VCaP (cell line): ENCODE results near the gene IFIT1B.
"Not testable (repeated sequence)": the region's sequence is repeated elsewhere in the genome, so short reads cannot be mapped to it uniquely, and the experiment has no call there.

Experiments used
- H3K27ac ChIP-seq: fragments of 450-650 bp; 2 replicates; pipeline ENCODE4 v1.5.1; 2017
- TF ChIP-seq, protein P1 (sequence below): fragments of 450-650 bp; conservative IDR thresholded peaks from 2 replicates; pipeline ENCODE4 v1.5.1; 2017; ENCODE audit warnings: mild to moderate bottlenecking, moderate library complexity

The IFIT1B gene

DNA sequence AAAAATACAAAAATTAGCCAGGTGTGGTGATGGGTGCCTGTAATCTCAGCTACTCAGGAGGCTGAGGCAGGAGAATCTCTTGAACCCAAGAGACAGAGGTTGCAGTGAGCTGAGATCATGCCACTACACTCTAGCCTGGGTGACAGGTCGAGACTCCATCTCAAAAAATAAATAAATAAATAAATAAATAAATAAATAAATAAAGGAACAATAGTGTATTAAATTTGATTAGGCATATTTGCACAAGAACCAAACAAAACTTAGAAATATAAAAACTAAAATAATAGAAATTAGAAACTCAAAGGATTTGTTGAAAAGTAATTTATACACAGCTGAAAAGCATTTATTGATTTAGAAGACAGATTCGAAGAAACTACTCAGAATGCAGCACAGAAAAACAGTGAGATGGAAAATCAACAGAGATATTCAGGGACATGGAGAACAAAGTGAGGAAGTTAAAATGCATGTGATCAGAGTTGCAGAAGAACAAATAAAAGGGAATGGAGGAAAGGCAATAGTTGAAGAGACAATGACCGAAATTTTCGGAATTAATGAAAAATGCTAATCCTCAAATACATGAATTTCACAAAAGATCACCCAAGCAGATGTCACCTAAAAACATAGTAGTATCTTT, 32.4 kb upstream of the IFIT1B start:
- TF ChIP-seq, protein P1, sequence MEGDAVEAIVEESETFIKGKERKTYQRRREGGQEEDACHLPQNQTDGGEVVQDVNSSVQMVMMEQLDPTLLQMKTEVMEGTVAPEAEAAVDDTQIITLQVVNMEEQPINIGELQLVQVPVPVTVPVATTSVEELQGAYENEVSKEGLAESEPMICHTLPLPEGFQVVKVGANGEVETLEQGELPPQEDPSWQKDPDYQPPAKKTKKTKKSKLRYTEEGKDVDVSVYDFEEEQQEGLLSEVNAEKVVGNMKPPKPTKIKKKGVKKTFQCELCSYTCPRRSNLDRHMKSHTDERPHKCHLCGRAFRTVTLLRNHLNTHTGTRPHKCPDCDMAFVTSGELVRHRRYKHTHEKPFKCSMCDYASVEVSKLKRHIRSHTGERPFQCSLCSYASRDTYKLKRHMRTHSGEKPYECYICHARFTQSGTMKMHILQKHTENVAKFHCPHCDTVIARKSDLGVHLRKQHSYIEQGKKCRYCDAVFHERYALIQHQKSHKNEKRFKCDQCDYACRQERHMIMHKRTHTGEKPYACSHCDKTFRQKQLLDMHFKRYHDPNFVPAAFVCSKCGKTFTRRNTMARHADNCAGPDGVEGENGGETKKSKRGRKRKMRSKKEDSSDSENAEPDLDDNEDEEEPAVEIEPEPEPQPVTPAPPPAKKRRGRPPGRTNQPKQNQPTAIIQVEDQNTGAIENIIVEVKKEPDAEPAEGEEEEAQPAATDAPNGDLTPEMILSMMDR, result no peak

DNA sequence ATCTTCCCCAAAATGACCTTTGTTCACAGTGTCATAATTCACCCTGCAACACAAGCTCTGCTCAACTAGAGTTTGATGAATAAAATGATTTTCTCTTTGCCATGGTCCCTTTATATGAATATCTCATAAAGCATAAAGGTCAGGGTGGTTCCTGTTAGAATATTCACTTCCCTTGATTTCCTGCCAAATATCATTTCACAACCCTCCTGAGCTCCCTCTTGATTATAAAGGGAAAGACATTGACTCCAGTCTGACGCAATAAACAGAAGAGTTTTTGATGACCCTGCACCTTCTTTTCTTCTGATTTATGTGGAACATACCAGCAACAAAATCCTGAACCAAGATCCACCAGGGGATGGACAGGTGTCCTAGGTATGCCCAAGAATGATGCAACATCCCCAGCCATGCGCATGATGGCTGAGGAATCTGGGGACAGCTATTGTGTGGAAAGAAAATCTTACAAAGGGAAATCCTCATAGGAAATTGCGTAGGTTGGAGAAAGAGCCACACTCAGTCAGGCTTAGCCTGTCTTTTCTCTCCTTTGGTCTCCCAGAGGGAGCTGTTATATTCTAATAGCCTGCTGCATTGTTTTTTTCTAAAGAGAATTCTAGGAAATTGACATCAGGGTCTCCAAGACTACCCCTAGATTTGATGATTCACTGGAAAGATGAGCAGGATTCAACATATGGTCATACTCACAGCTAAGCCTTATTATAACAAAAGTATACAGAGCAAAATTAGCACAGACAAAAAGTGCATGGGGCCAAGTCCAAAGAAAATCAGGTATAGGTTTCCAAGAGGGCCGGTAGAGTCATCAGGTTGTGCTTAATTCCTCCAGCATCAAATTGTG, 31.2 kb upstream of the IFIT1B start:
- no peak overlapping the region for H3K27ac ChIP-seq
- TF ChIP-seq, protein P1, result no peak

More for the DNA sequence above, 32.4 kb upstream of the IFIT1B start:
- no peak overlapping the region for H3K27ac ChIP-seq

DNA sequence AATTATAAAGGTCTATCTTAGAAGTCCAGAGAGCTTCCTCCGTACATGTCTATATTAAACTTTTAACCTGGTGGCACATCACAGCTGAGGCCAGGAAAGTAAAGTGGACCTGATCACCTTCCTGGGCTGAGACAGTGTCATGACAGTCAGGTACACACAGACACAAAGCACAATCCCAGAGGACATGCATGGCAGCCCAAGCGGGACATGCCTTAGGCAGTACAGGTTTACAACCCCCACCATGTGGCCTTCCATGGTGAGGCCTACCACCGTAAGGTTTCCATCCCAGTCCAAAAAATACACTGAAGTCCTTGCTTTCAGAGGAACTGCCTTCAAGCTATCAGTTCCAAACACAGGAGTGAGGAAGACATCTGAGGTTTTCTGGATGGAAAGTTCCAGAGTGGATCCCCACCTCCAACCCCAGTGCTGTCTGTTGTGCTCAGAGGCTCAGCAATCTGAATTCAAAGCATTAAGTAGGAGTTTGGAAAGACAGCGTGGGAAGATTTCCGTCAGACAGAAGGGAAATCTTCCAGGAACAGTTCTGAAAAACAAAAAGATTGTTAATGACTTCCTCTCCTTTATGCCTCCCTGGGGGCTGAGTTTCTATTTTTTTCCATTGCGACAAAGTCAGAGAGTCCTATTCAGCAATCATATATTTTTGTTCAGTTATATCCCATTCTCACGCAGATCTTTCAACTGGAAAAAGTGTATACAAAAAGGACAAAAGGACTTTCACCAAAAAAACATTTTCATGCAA, 30.0 kb upstream of the IFIT1B start:
- H3K27ac ChIP-seq, result no peak overlapping the region
- TF ChIP-seq, protein P1, result no peak

DNA sequence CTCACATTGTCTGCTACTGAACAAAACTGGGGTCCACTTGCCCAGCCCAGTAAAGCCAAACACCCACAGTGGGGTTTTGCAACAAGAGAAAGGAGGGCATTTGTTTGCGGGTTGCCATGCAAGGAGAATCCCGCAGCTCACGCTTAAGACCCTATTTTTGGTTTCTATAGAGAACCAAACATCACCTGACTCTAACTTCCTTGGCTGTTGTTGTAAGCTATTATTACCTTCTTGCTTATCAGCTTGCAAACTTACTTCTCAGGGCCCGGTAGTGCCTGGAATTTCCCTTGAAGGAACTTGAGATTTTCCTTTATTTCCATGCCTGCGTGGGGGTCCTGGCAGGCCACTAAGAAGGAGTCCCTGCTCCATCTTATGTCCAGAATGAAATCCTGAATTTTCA, 29.4 kb upstream of the IFIT1B start:
- TF ChIP-seq, protein P1, result no peak
- H3K27ac ChIP-seq, result no peak overlapping the region

DNA sequence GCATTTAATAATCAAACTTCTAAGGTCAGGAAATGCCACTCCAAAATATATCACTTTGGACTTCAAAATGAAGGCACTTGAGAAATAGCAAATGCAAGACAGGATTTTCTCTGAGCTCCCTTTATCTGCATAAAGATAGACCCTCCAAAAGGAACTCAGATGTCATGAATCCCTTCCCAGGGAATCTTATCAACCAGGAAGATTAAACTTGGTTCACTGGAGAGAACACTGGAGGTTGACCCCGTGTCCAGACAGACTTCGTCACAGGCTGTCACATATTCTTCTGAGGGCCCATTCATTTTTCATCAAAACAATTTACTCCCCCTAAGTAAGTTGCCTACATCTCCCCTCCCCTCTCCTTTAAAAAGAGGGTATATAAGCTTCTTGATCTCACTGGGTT, 28.9 kb upstream of the IFIT1B start:
- no peak overlapping the region for H3K27ac ChIP-seq
- TF ChIP-seq, protein P1, result no peak

DNA sequence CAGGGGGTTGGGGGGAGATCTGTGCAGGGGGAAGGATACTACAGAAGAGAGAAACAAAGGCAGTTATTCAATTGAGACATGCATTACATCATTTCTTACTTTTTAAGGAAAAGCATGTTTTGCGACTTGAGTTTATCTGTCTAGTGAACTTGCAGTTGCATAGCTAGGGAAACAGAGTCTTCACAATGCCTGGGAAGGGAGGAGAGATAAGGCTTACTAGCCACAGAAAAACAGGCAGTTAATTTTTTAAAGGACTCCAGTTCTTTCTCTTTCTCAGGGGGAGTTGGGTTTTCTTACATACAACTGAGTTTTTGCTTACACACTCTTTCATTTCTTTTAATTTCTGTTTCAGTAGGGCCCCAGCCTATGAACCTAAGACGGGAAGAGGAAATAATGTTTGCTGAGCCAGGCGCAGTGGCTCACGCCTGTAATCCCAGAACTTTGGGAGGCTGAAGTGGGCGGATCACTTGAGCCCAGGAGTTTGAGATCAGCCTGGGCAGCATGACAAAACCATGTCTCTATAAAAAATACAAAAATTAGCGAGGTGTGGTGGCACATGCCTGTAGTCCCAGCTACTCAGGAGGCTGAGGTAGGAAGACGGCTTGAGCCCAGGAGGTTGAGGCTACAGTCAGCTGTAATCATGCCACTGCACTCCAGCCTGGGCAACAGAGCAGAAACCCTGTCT, 27.1 kb upstream of the IFIT1B start:
- not testable (repeated sequence) for H3K27ac ChIP-seq

DNA sequence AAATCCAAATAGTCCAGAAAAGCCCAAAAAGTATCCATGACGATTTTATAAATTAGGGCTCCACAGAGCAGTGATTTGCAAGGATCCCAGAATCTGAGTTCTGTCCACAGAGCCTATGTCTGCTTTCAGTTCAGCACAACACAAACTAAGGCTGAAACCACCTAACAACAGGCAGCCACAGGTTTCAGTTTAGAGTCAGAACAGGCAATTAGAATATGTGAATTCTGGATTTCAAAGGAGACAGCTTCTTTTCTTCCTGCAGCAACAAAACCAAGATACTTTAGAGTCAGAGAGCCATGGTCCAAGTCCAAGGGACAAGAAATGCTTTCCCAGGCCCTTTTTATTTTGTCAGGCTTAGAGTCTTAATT, 26.5 kb upstream of the IFIT1B start:
- TF ChIP-seq, protein P1, result no peak
- H3K27ac ChIP-seq, result no peak overlapping the region
